Fibroblast of peridontal ligament (primary cell): ENCODE measurements around the gene DUSP10.

Experiments used
- DNase-seq: peaks from one replicate; pipeline ENCODE4 v3.0.0-alpha.2; 2010; ENCODE audit errors: extremely low read depth

DUSP10 gene

DNA sequence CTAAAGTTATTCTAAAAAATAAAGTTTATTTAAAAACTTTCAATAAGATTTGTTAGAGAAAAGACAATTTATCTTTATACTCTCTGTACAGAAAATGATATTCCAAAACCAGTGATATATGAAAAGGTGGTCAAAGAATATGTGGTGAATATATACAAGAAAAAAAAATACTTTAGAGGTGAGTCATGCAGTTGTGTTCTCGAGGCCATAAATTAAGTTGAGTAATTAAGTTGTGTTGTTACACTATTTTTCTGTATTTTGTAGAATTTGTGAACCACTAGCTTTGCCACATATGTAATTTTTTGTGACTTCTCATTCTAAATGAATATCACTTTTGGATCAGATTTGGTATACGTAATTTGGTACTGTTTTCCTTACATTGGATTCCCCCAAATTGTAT lies 23.6 kb upstream of the DUSP10 start:
- DNase-seq = no peak

DNA sequence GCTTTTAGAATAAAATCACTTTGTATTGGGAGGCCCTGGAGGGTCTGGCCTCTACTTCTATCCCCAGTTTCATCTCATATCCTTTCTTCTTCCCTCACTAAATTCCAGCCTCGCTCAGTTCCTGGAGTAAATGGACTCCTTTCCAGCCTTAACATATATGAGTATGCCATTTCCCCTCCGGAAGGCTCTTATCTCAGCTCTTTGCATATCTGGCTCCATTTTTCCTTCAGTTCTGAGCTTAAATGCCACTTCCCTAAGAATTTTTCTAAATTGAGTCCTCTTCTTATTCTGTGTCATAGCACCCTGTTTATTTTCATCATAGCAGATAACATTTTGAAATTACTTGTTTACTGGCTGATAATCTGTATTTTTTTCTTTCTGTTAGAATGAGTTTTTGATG lies 20.2 kb upstream of the DUSP10 start:
- no peak for DNase-seq

DNA sequence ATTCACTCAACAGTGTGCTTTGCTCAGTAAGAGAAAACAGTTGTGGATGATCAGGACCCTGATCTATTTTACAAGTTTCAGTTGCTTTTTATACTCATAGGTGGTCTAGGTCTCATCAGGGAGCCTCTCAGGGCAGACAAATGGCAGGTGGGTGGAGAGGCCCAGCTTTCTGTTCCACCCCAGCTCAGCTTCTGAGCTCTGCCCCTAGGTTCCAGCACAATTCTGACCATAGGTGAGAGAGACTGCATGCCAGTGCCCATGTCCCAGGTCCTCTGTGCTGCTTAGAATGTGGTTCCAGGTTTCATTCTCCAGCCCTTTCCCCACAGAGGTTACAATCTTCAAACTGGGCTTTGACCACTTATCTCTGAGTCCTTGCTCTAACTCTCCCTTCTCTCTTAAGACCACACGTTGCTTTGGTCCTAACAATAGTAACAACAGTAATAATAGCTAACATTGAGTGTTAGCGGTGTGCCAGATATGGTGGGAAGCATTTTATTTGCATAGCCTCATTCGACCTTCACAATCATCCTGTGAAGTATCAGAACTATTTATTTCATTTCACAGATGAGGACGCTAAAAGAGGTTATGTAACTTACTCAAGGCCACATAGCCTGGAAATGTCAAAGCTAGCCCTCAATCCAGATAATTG lies 19.6 kb upstream of the DUSP10 start:
- no peak for DNase-seq

DNA sequence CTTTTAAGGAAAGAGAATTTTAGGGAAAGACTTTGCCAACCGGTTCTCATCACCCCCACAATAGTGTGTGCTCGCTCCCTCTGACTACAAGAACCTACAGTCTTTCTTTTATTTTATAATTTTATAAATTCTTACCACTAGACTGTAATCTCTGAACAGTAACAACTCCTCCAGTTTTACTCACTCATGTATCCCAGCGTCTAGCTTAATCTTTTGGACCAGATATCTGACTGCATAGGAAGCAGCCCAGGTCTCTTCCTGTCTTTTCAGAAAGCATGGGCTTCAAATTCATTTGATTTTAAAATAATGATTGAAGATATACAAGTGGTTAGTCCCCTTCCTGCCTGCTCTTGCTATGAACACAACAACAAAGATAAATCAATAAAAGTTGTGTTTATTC lies 19.0 kb upstream of the DUSP10 start:
- DNase-seq = no peak

DNA sequence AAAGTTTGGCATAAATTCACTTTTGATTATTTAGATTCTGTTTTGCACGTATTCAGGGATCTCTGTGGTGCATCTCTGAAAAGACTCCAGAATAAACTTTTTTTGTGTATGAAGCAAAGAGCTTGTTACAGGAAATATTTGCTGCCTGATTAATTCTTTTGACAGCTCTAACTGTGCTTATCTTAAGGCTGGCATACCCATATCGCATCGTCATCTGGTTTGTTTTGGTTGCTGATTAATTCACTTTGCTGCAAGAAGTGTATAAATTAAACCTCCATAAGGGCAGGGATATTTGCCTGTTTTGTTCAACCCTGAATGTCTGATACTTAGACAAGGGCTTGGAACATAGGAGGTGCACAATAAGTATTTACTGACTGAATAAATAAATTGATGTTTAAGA lies 17.5 kb upstream of the DUSP10 start:
- no peak for DNase-seq

DNA sequence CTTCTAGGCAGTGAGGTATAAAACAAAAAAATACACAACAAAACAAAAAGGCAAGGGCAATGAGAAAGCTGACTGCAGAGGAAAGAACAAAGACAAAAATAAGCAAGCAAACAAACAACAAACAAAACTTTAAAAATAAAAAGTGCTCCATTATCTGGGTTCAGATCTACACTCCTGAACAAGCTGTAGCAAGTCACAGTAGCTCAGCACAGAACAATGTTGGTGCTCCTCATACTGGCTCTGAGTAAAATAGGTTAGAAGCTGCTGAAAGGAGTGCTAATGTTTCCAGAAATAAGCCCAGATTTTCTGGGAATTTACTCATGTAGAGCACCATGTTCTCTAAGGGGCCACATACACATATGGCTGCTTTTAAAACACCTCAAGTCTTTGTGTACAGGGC lies 16.6 kb upstream of the DUSP10 start:
- DNase-seq = no peak

DNA sequence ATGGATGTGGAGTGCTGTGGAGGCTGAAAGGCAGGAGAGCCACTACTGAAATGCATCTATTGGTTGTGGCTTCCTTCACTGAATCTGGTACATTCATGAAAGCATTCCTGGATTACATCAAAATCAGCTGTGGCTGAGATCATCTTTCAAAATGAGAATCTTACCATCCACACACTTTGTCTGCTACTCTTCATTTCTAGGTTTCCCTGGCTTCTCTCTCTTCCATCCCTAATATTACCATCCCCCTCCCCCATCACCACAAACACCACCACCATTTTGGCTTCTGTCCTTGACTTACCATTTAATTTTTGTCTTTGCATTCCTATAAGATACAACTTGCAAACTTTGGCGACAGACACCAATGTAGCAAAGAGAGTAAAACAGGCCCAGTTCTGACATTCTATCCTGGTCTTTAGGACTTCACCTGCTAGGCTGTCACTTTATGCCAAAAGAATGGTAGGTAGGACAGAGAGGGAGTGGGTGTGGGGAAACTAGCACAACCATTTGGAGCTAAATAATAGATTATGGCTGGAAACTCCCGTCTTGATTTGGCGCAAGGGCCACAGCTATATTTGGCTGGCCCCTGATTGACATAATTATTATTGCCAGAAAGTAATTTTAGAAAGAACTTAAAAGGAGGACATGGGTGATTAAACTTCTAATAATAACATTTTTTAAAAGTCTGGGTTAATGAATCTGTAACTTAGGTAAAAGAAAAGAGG lies 15.1 kb upstream of the DUSP10 start:
- peak; percentile 68 for DNase-seq

DNA sequence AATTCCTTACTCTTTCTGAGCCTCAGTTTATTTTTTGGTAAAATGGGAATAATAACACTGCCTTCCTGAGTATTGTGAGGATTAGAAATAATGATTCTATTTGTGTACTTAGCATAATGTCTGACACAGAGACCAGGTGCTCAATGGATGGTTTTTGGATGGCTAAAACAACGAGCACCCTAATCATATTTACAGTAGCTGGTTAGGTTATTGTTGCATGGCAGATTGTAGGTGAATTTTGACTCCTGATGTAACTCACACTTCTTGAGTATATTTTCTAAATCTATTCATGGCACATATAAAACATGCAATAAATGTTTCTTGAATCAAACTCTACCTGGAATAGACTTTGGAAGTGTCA lies 11.9 kb upstream of the DUSP10 start:
- DNase-seq = no peak

DNA sequence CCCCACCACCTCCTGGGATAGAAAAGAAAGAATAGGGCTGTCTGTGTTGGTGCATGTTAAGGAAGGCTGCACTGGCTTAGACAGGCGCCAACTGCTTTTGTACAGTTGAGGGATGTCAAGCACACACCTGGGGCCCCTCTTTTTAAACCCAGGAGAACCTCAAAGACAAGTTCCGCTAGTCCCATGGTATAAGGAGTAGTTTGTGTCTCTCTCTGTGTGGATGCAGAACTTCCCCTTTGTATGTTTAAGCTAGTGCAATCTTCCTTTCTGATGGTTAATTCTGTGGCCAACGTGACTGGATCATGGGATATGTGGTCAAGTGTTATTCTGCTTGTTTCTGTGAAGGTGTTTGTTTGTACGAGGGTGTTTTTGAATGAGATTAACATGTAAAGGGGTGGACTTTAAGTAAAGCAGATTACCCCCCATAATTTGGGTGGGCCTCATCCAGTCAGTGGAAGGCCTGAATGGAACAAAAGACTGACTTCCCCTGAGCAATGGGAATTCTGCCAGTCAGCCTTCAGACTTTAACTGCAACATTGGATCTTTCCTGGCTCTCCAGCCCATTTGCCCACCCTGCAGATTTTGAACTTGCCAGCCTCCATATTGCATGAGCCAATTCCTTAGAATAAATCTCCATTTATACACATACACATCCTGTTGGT lies 9.5 kb upstream of the DUSP10 start:
- no peak for DNase-seq

DNA sequence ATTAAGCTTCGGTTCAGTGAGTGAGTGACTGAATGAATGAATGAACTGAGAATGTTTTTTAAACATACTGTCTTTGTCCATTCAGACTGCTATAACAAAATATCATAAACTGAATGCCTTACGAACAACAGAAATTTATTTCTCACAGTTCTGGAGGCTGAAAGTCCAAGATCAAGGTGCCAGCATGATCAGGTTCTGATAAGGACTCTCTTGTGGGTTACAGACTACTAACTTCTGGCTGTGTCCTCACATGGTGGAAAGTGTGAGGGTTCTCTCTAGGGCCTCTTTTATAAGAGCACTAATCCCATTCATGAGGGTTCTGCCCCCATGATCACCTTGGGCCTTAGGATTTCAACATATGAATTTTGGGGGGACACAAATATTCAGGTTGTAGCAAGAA lies 7.1 kb upstream of the DUSP10 start:
- DNase-seq = no peak

DNA sequence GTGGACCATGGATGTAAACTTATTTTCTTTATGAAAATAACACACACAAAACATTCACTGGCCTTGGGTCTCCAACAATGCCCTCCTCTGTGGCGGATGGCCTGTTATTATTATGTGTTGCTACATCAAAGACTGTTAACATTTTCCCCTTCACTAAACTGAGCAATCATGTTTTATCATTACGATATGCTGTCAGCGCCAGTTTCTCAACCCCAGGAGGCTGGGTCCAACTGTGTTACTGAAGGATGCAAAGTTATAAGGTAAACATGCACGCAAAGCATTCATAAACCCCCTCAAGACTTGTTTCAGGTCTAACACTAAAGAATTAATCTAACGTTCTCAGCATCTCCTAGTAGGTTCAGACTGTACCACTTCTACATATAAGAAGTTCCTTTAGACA lies 6.0 kb upstream of the DUSP10 start:
- DNase-seq = no peak

DNA sequence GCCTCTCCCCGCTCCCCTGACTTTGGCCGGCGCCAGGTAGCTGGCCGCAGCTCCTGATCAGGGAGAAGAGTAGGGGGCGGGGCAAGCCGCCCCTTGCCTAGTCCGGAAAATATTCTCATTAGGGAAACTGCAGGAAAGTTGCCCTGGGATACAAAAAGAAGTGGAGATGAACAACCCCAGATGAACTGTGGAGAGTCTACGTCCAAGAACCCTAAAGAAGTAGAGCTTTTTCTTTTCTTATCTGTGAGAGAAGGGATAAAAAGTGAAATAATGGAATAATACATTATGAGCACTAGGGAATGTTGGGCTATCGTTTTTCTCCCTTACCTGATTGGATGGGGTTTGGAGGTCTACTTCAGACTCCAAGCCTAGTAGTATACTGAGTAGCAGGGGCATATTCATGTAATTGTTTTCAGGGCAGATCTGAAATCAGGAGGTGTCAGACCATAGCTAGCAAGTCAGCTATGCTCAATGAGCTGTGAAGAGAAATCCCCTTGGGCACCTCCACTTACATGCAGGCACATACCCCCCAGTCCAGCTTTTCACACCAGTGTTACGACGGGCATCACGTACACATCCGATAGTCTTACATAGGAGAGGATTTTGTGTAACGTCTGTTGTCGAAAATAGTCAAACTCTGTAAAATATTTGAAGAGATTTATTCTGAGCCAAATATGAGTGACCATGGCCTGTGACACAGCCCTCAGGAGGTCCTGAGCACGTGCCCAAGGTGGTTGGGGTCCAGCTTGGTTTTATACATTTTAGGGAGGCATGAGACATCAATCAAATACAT lies 1.7 kb upstream of the DUSP10 start:
- DNase-seq = peak; percentile 38

DNA sequence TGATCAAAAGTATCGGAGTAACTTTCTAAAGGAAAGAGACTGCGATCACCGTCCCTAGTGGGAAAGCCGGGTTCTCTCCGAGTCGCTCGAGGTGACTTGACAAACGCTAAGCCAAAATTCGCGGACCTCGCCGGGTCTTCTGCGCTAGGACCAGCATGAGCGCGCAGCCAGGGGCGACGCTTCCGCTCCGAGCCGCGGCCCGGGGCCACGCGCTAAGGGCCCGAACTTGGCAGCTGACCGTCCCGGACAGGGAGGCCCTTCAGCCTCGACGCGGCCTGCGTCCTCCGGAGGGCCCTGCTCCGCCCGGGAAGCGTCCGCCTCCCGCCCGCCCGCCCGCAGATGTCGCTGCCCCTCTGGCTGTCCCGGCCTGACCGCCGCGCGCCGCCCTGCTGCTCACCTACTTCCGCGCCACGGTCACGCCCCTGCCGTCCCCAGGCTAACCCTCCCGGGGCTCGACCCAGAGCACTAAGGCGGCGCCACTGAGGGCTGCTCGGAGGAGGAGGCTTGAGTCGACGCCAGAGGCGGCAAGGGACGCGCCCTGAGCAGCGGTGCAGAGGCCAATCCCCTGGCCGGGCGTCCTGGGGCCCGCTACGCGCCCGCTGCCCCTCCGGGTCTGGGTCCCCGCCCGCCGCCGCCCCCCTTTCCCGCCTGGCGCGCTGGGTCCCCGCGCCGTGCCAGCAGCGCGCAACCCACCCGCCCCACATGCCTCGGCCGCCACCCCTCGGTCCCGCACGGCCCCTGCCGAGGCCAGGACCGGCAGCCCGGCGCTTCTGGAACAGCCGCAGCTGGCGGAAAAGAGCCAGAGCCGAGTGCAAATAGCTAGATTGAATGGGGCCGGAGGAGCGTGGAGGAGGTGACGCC lies 896 bp upstream of the DUSP10 start:
- no peak for DNase-seq

DNA sequence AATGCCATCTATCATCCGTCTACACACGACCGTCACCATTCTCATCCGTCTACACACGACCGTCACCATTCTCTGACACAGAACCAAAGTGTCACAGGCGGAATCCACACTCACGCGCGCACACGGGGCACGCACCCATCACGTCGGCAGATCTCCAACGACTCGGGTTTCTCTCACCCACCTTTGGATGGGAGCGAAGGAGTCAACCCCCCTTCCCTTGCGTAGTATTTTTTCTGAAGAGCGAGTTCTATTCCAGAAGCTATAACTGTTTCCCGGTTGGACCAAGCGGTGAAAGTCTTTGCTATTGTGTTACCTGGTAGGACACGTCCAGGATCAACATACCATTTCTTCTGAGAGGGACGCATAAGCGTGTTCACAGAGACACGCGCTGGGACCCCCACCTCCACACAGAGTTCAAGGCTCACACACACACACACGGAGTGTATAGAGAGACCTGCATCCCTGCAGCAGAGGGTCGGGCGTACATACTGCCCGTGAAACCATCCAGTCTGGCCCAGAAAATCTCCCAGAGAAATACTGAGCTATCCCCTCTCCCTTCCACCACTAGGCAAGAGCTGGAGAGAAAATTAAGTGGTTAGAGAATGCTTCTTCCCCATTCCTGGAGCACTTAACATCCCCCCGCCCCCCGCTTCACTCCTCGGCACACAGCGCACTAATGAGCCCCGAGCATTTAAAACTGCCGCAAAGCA lies 741 bp downstream of the DUSP10 start:
- DNase-seq = peak; percentile 57

DNA sequence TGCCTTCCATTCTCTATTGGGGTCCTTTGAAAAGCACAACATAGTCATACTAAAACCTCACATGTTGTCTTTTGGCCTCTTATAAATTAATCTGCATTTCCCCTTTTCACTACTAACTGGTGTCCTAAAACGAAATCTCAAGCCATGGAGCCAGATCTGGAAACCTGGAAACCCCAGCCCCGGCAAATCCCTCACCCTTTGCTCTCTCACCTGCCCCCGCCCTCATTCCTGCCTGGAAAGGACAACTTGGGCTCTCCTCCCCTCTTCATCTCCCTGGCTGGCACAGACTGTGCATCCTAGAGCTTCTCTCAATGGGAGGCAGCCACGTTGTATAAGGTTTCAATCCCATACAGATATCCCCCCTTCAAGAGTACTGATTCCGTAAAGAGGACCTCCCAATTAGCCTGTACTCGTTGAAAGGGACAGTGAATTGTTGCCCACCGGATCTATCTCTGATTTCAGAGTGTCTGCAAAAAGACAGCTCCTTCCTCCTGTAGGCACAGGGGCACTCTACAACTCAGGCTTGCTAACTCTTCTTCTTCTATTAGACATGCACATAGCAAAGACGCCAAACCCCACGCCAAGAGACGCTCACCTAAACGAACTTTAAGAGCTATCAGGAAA lies 1.4 kb downstream of the DUSP10 start:
- peak; percentile 38 for DNase-seq

DNA sequence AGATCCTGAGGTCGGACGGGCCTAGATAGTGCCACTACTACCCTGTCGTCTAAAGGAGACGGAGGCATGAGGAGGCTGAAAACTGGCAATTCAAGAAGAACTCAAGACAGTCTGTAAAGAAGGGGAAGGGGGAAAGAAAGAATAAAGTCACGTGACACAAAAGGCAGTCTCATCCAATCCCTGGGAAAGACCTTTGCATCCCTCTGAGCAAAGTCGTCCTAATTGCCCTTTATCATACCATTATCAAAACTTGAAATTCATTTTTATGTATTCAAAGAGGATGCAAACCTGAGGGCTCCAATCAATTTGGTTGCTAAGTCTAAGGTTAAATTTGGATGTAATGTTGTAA lies 2.2 kb downstream of the DUSP10 start:
- DNase-seq = no peak

DNA sequence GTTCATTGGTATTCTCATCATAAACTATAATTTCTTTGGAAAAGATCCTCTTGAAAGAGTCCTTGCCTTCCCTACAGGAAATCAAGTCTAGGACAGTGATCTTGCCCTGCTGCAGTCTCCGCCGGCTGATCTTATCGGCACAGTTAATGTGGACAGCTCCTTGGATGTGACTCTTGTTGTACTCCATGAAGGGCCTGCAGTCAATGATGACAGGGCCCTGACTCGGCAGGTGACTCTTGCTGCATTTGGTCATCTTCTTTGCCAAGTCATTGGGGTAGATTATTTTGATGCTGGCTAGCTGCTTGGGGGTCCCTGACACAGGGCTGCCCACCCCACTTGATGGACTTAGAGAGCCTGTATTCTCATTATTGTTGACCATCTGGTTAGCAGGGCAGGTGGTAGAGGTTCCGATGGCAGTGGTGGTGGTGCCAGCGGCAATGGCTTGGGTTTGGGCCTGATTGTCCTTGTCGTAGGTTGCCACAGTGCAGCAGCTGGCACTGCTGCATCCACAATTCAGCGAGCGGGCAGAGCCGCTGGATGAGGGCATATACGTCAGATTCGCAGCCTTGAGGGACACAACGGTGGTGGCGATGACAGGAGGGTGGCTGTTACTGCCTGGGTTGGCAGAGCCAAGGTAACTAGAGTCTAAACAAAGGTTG lies 2.7 kb downstream of the DUSP10 start:
- no peak for DNase-seq

DNA sequence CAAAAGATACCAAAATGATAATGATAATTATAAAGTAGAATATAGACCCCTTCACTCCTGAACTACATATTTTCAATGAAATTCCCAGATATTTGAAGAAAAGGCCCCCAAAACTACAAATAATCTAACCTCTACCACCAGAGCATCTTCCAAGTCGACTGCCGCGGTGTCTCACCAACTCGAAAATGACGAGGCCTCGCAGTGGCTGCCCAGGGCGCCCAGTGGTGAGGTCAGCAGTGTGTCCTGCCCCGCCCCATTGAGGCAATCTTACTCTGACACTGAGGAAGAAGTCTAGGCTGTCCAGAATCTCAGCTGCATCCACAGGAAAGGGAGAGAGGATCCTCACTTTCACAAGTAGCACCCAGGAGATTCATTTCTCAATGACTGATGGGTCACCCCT lies 5.2 kb downstream of the DUSP10 start:
- no peak for DNase-seq

DNA sequence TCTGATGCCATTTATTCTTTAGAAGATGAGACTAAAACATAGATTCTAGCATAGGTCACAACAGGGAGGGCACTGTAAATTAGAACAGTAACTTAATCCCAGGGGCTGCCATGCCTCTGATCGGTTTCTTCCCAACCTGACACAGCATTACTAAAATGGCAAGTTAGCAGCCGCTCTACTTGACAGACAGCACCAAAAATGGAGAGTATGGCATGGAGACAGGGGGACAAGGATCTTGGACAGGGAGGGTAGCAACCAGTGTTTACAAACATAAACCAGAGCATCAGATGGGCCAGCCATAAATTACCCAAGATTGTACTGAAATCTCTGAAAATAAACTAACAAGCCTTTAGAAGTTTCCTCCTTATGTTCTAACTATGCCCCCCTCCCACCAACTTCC lies 5.9 kb downstream of the DUSP10 start:
- no peak for DNase-seq

DNA sequence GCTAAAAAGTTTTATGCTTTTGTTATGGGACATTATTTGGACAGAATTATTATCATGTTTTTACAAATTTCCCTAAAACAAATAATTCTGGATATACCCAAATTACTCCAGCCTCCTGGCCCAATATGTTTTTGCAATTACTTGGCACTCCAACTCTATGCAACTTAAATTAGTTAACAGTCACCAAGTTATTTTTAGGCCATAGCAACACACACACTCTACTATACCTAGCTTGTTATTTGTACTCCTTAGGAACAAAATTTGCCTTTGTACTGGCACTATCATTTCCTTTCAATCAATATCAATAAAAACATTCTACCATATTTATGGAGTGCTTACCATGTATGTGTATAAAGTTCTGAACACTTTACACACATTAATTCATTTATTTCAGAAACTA lies 7.7 kb downstream of the DUSP10 start:
- DNase-seq = no peak
